Suprapubic skin (tissue), 4 donors: ENCODE results near the gene NEDD1. TPM values are rescaled to one million over a fixed set of nuclear protein-coding genes. Genes with fewer than 3 reads are reported as not detected.

Experiments used
- DNase-seq, 2 donors: peaks; one replicate each; pipeline ENCODE4 v3.0.0-alpha.2; 2019; ENCODE audit warnings: low spot score in 2 of 2
- H3K27ac ChIP-seq: fragments of 200-600 bp; sonication (generic); one replicate; pipeline ENCODE4 v1.5.1; 2019
- H3K27me3 ChIP-seq: fragments of 200-600 bp; sonication (generic); one replicate; pipeline ENCODE4 v1.5.1; 2019
- H3K36me3 ChIP-seq: fragments of 200-600 bp; sonication (generic); one replicate; pipeline ENCODE4 v1.5.1; 2019
- H3K4me1 ChIP-seq: fragments of 200-600 bp; sonication (generic); one replicate; pipeline ENCODE4 v1.5.1; 2019
- H3K4me3 ChIP-seq: fragments of 200-600 bp; sonication (generic); one replicate; pipeline ENCODE4 v1.5.1; 2019; ENCODE audit warnings: mild to moderate bottlenecking
- H3K9me3 ChIP-seq: fragments of 200-600 bp; sonication (generic); one replicate; pipeline ENCODE4 v1.5.1; 2019
- CTCF ChIP-seq, 2 donors: fragments of 200-600 bp in 1 of 2; fragments of 450-650 bp in 1 of 2; sonication (generic) in 1 of 2; IDR thresholded peaks; one replicate each; pipeline ENCODE4 v1.5.1; 2016 to 2019; ENCODE audit warnings: antibody characterized with exemption in 2 of 2, mild to moderate bottlenecking in 1 of 2, moderate library complexity in 1 of 2
- EP300 ChIP-seq: sonication (generic); formaldehyde crosslinking; IDR thresholded peaks from one replicate; pipeline ENCODE4 v1.6.1; 2017; ENCODE audit warnings: antibody characterized with exemption
- POLR2A ChIP-seq, 2 donors: fragments of 450-650 bp; IDR thresholded peaks; one replicate each; pipeline ENCODE4 v1.6.1; 2017; ENCODE audit warnings: antibody characterized with exemption in 2 of 2, mild to moderate bottlenecking in 2 of 2, moderate library complexity in 2 of 2
- POLR2AphosphoS5 ChIP-seq, 3 donors: sonication (generic); formaldehyde crosslinking; IDR thresholded peaks; one replicate each; pipeline ENCODE4 v1.6.1; 2017; ENCODE audit warnings: antibody characterized with exemption in 3 of 3
- WGBS: methylation state at CpG from one replicate; pipeline ENCODE4 v1.1.5; 2018; 5-methylcytosine and 5-hydroxymethylcytosine counted together
- total RNA-seq, 4 donors: library from RNA; depleted of rRNA; stranded (reverse); fragments of >200 nt; gene quantifications; one replicate each; pipeline ENCODE4 v1.1.0, GENCODE V29; 2016

NEDD1 gene
- total RNA-seq, 4 donors from 2014 or later, result 11.8 to 16.3 (median 14.5) TPM

- 95% methylated on average over 3 of the region's 3 CpGs for WGBS
- H3K27ac ChIP-seq, result no peak overlapping the region
- H3K9me3 ChIP-seq, result no peaks in the 10 kb centered on the region
- H3K27me3 ChIP-seq, result no peaks in the 10 kb centered on the region
- H3K36me3 ChIP-seq, result no peaks in the 10 kb centered on the region
- no peak for DNase-seq
- H3K4me3 ChIP-seq, result no peak overlapping the region
- TF ChIP-seq POLR2AphosphoS5 (IDR thresholded peaks at IDR 0.05) (no peak), EP300 (no peak), POLR2A (IDR thresholded peaks at IDR 0.05) (no peak), CTCF (IDR thresholded peaks at IDR 0.05) (no peak)
- no peaks in the 10 kb centered on the region for H3K4me1 ChIP-seq
Measured at GRCh38 chr12:96979532-96979931, 72.5 kb downstream of the NEDD1 start.

GRCh38 chr12:96980991-96981414 is 73.9 kb downstream of the NEDD1 start:
- H3K4me1 ChIP-seq, result peaks cover 6% of the 10 kb centered on the region
- TF ChIP-seq CTCF (IDR thresholded peaks at IDR 0.05) (no peak), EP300 (no peak), POLR2A (IDR thresholded peaks at IDR 0.05) (no peak), POLR2AphosphoS5 (IDR thresholded peaks at IDR 0.05) (no peak)
- no peak overlapping the region for H3K4me3 ChIP-seq
- no peak for DNase-seq
- H3K36me3 ChIP-seq, result no peaks in the 10 kb centered on the region
- peaks cover 7% of the 10 kb centered on the region for H3K27me3 ChIP-seq
- H3K9me3 ChIP-seq, result no peaks in the 10 kb centered on the region
- H3K27ac ChIP-seq, result no peak overlapping the region
- WGBS, result 34% methylated on average over 6 of the region's 6 CpGs

- Histone ChIP-seq H3K36me3 (no peaks in the 10 kb centered on the region), H3K4me1 (peaks cover 7% of the 10 kb centered on the region), H3K4me3 (no peak overlapping the region), H3K27me3 (peaks cover 7% of the 10 kb centered on the region), H3K9me3 (no peaks in the 10 kb centered on the region), H3K27ac (no peak overlapping the region)
- WGBS, result 77% methylated on average over 4 of the region's 4 CpGs
- no peak for DNase-seq
- TF ChIP-seq CTCF (IDR thresholded peaks at IDR 0.05), result no peak
- TF ChIP-seq POLR2A (IDR thresholded peaks at IDR 0.05), result no peak
- TF ChIP-seq POLR2AphosphoS5 (IDR thresholded peaks at IDR 0.05), result no peak
- TF ChIP-seq EP300, result no peak
Measured at GRCh38 chr12:96981911-96982310, 74.9 kb downstream of the NEDD1 start.

- H3K9me3 ChIP-seq, result no peaks in the 10 kb centered on the region
- H3K27ac ChIP-seq, result no peak overlapping the region
- peaks cover 7% of the 10 kb centered on the region for H3K4me1 ChIP-seq
- WGBS, result 87% methylated on average over 4 of the region's 4 CpGs
- no peak overlapping the region for H3K4me3 ChIP-seq
- DNase-seq, result no peak
- H3K36me3 ChIP-seq, result no peaks in the 10 kb centered on the region
- TF ChIP-seq POLR2A (IDR thresholded peaks at IDR 0.05), result no peak
- TF ChIP-seq EP300, result no peak
- TF ChIP-seq POLR2AphosphoS5 (IDR thresholded peaks at IDR 0.05), result no peak
- no peak for TF ChIP-seq CTCF (IDR thresholded peaks at IDR 0.05)
- peaks cover 7% of the 10 kb centered on the region for H3K27me3 ChIP-seq
Measured at GRCh38 chr12:96982671-96983070, 75.6 kb downstream of the NEDD1 start.

GRCh38 chr12:96985515-96986362 is 78.7 kb downstream of the NEDD1 start:
- peaks cover 7% of the 10 kb centered on the region for H3K27me3 ChIP-seq
- WGBS, result 5% methylated on average over 42 of the region's 56 CpGs
- no peaks in the 10 kb centered on the region for H3K9me3 ChIP-seq
- H3K36me3 ChIP-seq, result no peaks in the 10 kb centered on the region
- peak in 1 of 2 donors; percentile 76 for DNase-seq
- no peak overlapping the region for H3K27ac ChIP-seq
- H3K4me3 ChIP-seq, result peak overlapping the region; percentile 55
- TF ChIP-seq POLR2A (IDR thresholded peaks at IDR 0.05) (no peak), CTCF (IDR thresholded peaks at IDR 0.05) (peak; percentile 30 to 95)
- peaks cover 7% of the 10 kb centered on the region for H3K4me1 ChIP-seq
